Tibial nerve (tissue), 4 donors: ENCODE measurements around the gene TMEM269.

Experiments
- EP300 ChIP-seq, 2 donors: sonication (generic); formaldehyde crosslinking; IDR thresholded peaks; one replicate each; pipeline ENCODE4 v1.6.1; 2017; ENCODE audit warnings: antibody characterized with exemption in 2 of 2, mild to moderate bottlenecking in 1 of 2
- POLR2A ChIP-seq, 2 donors: fragments of 450-650 bp; IDR thresholded peaks; one replicate each; pipeline ENCODE4 v1.6.1; 2017; ENCODE audit warnings: antibody characterized with exemption in 2 of 2, mild to moderate bottlenecking in 2 of 2, moderate library complexity in 2 of 2
- TF ChIP-seq, protein P1 (sequence below), 5 experiments: fragments of 200-600 bp in 3 of 5; fragments of 450-650 bp in 2 of 5; sonication (generic) in 3 of 5; IDR thresholded peaks; one replicate each; pipeline ENCODE4 v1.5.1; 2016 to 2019; ENCODE audit warnings: antibody characterized with exemption in 5 of 5, mild to moderate bottlenecking in 3 of 5, moderate library complexity in 2 of 5

DNA sequence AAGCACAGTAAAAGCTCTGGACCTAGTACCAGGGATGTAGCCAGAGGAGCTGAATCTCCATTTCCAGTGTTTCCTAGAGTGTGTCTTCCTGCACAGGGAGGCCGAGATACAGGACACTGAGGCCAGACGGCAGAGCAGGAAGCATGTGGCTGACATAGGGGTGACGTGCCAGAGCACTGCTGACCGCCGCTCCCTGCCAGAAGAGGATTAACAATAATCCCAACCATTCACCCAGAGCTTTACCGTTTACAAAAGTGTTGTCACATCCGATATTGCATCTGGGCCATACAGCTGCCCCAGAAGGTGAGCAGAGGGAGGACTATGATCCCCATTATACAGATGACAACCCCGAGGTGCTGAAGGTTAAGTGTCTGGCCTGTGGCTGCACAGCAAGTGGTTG is 38.9 kb upstream of the TMEM269 start:
- TF ChIP-seq, protein P1, sequence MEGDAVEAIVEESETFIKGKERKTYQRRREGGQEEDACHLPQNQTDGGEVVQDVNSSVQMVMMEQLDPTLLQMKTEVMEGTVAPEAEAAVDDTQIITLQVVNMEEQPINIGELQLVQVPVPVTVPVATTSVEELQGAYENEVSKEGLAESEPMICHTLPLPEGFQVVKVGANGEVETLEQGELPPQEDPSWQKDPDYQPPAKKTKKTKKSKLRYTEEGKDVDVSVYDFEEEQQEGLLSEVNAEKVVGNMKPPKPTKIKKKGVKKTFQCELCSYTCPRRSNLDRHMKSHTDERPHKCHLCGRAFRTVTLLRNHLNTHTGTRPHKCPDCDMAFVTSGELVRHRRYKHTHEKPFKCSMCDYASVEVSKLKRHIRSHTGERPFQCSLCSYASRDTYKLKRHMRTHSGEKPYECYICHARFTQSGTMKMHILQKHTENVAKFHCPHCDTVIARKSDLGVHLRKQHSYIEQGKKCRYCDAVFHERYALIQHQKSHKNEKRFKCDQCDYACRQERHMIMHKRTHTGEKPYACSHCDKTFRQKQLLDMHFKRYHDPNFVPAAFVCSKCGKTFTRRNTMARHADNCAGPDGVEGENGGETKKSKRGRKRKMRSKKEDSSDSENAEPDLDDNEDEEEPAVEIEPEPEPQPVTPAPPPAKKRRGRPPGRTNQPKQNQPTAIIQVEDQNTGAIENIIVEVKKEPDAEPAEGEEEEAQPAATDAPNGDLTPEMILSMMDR (IDR thresholded peaks at IDR 0.05): no peak
- TF ChIP-seq POLR2A (IDR thresholded peaks at IDR 0.05): no peak
- no peak for TF ChIP-seq EP300 (IDR thresholded peaks at IDR 0.05)
